GM12801 (cell line): ENCODE results near the gene DCDC2.

Source experiments
- TF ChIP-seq, protein P1 (sequence below): IDR thresholded peaks from one replicate; pipeline ENCODE4 v1.5.1; 2011; ENCODE audit warnings: control low read depth; ENCODE audit not compliant: insufficient read length; ENCODE audit errors: extremely low read depth

DCDC2 gene

DNA sequence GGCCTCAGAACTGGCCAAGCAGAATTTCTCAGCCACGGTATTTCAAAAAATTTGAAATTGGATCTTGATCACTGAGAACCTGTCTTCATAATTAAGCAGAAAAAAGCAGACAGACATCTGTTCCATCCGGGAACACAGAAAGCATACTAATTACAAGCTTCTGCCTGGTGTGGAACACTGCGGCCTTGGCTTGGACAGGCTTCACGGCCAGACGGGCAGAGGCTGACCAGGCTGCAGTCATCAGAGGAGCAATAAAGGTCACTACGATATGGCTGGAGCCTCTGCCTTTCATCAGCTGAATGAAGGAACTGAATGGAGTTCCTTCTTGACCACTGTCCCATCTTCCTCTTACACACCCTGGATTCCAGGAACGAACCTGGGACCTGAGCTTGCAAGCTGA, 235.7 kb downstream of the DCDC2 start:
- TF ChIP-seq, protein P1, sequence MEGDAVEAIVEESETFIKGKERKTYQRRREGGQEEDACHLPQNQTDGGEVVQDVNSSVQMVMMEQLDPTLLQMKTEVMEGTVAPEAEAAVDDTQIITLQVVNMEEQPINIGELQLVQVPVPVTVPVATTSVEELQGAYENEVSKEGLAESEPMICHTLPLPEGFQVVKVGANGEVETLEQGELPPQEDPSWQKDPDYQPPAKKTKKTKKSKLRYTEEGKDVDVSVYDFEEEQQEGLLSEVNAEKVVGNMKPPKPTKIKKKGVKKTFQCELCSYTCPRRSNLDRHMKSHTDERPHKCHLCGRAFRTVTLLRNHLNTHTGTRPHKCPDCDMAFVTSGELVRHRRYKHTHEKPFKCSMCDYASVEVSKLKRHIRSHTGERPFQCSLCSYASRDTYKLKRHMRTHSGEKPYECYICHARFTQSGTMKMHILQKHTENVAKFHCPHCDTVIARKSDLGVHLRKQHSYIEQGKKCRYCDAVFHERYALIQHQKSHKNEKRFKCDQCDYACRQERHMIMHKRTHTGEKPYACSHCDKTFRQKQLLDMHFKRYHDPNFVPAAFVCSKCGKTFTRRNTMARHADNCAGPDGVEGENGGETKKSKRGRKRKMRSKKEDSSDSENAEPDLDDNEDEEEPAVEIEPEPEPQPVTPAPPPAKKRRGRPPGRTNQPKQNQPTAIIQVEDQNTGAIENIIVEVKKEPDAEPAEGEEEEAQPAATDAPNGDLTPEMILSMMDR = no peak
